Prostate gland (tissue), 2 donors: ENCODE data around the gene CCL13.

Experiments used
- POLR2A ChIP-seq: fragments of 450-650 bp; IDR thresholded peaks from one replicate; pipeline ENCODE4 v1.6.1; 2016; ENCODE audit warnings: antibody characterized with exemption, mild to moderate bottlenecking
- POLR2AphosphoS5 ChIP-seq: sonication (generic); formaldehyde crosslinking; IDR thresholded peaks from one replicate; pipeline ENCODE4 v1.6.1; 2017; ENCODE audit warnings: antibody characterized with exemption
- TF ChIP-seq, protein P1 (sequence below), 4 experiments: fragments of 200-600 bp in 2 of 4; fragments of 450-650 bp in 2 of 4; sonication (generic) in 2 of 4; IDR thresholded peaks; 1 replicate in 3 of 4; 2 replicates in 1 of 4; pipeline ENCODE4 v1.5.1; 2016 to 2019; ENCODE audit warnings: antibody characterized with exemption in 4 of 4, mild to moderate bottlenecking in 2 of 4, moderate library complexity in 2 of 4

DNA sequence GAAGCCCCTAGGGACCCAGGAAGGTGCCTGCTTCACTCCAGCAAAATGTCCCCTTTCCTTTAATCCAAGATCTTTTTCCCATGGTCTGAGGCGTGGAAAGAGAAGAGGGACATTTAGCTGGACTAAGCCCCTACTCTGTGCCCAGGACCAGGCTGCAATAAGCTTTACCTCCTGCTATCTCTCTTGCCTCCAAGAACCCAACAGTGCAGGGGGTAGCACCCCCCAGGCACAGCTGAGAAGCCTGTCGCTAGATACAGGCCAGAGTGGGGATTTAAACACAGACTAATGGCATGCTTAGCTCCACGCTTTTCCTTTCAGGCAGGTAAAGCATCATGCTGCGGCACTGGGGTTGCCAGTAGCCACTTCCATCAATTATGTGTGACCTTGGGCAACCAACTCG, 31.3 kb downstream of the CCL13 start:
- TF ChIP-seq POLR2AphosphoS5 (no peak), POLR2A (no peak)
- TF ChIP-seq, protein P1, sequence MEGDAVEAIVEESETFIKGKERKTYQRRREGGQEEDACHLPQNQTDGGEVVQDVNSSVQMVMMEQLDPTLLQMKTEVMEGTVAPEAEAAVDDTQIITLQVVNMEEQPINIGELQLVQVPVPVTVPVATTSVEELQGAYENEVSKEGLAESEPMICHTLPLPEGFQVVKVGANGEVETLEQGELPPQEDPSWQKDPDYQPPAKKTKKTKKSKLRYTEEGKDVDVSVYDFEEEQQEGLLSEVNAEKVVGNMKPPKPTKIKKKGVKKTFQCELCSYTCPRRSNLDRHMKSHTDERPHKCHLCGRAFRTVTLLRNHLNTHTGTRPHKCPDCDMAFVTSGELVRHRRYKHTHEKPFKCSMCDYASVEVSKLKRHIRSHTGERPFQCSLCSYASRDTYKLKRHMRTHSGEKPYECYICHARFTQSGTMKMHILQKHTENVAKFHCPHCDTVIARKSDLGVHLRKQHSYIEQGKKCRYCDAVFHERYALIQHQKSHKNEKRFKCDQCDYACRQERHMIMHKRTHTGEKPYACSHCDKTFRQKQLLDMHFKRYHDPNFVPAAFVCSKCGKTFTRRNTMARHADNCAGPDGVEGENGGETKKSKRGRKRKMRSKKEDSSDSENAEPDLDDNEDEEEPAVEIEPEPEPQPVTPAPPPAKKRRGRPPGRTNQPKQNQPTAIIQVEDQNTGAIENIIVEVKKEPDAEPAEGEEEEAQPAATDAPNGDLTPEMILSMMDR (IDR thresholded peaks at IDR 0.05): no peak
